ENCODE results near the gene GRSF1. TPM values are rescaled to one million over a fixed set of nuclear protein-coding genes. Genes with fewer than 3 reads are reported as not detected.
"Not testable (repeated sequence)": the region's sequence is repeated elsewhere in the genome, so short reads cannot be mapped to it uniquely, and the experiment has no call there.

Gene GRSF1, protein sequence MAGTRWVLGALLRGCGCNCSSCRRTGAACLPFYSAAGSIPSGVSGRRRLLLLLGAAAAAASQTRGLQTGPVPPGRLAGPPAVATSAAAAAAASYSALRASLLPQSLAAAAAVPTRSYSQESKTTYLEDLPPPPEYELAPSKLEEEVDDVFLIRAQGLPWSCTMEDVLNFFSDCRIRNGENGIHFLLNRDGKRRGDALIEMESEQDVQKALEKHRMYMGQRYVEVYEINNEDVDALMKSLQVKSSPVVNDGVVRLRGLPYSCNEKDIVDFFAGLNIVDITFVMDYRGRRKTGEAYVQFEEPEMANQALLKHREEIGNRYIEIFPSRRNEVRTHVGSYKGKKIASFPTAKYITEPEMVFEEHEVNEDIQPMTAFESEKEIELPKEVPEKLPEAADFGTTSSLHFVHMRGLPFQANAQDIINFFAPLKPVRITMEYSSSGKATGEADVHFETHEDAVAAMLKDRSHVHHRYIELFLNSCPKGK
- 100 to 1,000 TPM in 10 of 12 donors, 10 to 100 TPM in 1, not detected in 1; 91.2 to 209 (median 165) TPM for polyA plus RNA-seq (ENCODE audit: insufficient read length in 12 of 12)
- long read RNA-seq, donor 1, full-length matches to known transcripts, result 10 of 10 reads
- long read RNA-seq, donor 1, partial matches to known transcripts, result 0 of 10 reads
- long read RNA-seq, donor 1, other reads (novel, unspliced or antisense), result 0 of 10 reads
- long read RNA-seq, donor 2, full-length matches to known transcripts, result 45 of 62 reads
- long read RNA-seq, donor 2, partial matches to known transcripts, result 0 of 62 reads
- long read RNA-seq, donor 2, other reads (novel, unspliced or antisense), result 17 of 62 reads
- long read RNA-seq, donor 3, full-length matches to known transcripts, result 20 of 20 reads
- long read RNA-seq, donor 3, partial matches to known transcripts, result 0 of 20 reads
- long read RNA-seq, donor 3, other reads (novel, unspliced or antisense), result 0 of 20 reads
- long read RNA-seq, donor 4, full-length matches to known transcripts, result 23 of 23 reads
- long read RNA-seq, donor 4, partial matches to known transcripts, result 0 of 23 reads
- long read RNA-seq, donor 4, other reads (novel, unspliced or antisense), result 0 of 23 reads
- long read RNA-seq, donor 5, full-length matches to known transcripts, result 30 of 30 reads
- long read RNA-seq, donor 5, partial matches to known transcripts, result 0 of 30 reads
- long read RNA-seq, donor 5, other reads (novel, unspliced or antisense), result 0 of 30 reads
- long read RNA-seq, donor 6, full-length matches to known transcripts, result 21 of 21 reads
- long read RNA-seq, donor 6, partial matches to known transcripts, result 0 of 21 reads
- long read RNA-seq, donor 6, other reads (novel, unspliced or antisense), result 0 of 21 reads
- long read RNA-seq, donor 7, full-length matches to known transcripts, result 21 of 30 reads
- long read RNA-seq, donor 7, partial matches to known transcripts, result 0 of 30 reads
- long read RNA-seq, donor 7, other reads (novel, unspliced or antisense), result 9 of 30 reads
- long read RNA-seq, donor 8, full-length matches to known transcripts, result 55 of 61 reads
- long read RNA-seq, donor 8, partial matches to known transcripts, result 6 of 61 reads
- long read RNA-seq, donor 8, other reads (novel, unspliced or antisense), result 0 of 61 reads
- long read RNA-seq, donor 9, full-length matches to known transcripts, result 13 of 13 reads
- long read RNA-seq, donor 9, partial matches to known transcripts, result 0 of 13 reads
- long read RNA-seq, donor 9, other reads (novel, unspliced or antisense), result 0 of 13 reads
- long read RNA-seq, donor 10, full-length matches to known transcripts, result 33 of 33 reads
- long read RNA-seq, donor 10, partial matches to known transcripts, result 0 of 33 reads
- long read RNA-seq, donor 10, other reads (novel, unspliced or antisense), result 0 of 33 reads
- long read RNA-seq, donor 11, full-length matches to known transcripts, result 53 of 53 reads
- long read RNA-seq, donor 11, partial matches to known transcripts, result 0 of 53 reads
- long read RNA-seq, donor 11, other reads (novel, unspliced or antisense), result 0 of 53 reads

GRCh38 chr4:70839589-70840093 is at the start of gene GRSF1:
Gene GRSF1, minus strand, starts transcription at chr4:70839890. Its CDS starts 63 bp downstream, at chr4:70839827.
- peak; percentile 91 for DNase-seq

DNA sequence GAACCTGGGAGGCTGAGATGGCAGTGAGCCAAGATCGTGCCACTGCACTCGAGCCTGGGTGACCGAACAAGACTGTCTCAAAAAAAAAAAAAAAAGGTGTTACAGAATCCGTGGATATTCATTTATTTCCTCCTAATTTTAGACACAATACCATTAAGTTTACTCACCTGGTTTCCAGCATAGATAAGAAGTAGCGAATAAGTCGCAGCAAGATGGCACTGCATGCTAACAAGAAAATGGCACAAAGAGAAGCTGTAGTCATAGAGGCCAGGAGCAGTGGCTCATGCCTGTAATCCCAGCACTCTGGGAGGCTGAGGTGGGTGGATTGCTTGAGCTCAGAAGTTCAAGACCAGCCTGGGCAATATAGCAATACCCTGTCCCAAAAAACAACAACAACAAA is 45.5 kb upstream of the GRSF1 start:
- no peak for DNase-seq

- DNase-seq, result no peak
Observed at GRCh38 chr4:70880739-70881138, 41.0 kb upstream of the GRSF1 start.

DNA sequence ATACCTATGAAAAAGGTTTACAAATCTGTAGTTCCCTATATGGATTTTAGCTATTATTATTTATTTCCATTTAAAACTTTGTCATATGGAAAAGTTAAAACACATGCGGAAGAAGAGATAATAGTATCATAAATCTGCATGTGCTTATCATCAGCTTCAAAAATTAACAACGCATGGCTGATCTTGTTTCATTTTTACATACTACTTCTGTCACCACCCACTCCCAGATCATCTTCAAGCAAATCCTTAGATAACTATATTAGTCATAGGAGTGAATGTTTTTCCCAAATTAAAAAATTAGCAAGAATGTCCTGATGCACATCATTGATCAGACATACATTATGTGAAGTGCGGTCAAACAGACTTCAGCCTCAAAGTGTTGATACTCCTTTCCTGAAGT is 37.9 kb upstream of the GRSF1 start:
- DNase-seq, result no peak

DNA sequence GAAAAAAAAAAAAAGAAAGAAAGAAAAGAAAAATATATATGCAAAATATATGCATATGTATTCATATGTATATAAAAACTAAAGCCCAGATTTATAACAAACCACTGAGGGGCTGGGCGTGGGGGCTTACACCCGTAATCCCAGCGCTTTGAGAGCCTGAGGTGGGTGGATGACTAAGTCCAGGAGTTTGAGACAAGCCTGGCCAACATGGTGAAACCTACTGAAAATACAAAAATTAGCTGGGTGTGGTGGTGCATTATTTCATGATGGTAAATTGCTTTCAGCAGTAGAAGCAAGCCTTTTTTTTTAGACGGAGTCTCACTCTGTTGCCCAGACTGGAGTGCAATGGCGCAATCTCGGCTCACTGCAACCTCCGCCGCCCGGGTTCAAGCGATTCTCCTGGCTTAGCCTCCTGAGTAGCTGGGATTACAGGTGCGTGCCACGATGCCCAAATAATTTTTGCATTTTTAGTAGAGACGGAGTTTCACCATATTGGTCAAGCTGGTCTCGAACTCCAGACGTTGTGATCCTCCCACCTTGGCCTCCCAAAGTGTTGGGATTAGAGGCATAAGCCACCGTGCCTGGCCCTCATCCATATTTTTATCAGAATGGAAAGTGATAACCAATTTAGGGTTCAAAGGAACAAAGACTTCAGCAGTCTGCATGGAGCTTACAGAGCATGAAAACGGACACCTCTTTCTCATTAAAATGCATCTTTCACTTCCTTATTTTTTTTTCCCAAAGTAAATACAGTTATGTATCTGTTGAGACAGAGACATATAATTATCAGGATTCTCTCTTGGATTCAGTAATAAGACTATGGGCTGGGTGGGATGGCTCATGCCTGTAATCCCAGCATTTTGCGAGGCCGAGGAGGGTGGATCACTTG is 34.8 kb upstream of the GRSF1 start:
- no peak for DNase-seq

DNA sequence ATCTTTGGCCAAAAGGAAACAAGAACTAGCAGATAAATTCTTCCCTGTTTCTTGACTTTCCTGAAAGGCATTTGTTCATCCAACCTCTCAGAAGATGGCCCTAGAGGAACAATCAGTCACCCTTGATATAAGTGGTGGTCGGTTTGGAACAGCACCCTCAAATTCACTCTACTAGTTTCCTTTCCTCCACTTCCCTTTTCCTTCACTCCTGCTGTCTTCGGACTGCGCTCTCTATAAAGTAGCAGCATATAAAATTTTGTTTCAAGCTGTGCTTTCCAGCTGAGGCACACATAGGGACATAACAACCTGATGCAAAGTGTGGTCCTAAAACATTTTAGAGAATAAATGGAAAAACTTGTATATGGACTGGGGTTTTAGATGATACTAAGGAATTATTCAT is 33.5 kb upstream of the GRSF1 start:
- DNase-seq, result no peak

DNA sequence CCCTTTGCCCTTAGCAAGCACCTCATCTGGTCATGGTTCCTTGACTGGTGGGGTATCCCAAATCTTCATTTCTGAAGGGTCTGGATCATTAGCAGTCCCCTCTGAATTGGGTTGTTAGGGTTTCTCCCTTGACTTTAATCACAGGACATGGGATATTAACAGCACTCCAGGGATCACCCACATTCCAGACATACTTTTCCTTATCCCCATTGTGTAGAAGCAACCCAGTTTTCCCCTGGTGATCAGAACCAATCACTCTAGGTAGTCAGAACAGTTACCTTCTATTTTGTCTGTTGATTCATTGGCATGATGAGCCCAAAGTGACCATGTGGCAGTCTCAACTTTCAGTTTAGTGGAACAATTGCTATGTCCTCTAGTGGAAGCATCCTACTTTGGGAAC is 29.1 kb upstream of the GRSF1 start:
- no peak for DNase-seq

DNA sequence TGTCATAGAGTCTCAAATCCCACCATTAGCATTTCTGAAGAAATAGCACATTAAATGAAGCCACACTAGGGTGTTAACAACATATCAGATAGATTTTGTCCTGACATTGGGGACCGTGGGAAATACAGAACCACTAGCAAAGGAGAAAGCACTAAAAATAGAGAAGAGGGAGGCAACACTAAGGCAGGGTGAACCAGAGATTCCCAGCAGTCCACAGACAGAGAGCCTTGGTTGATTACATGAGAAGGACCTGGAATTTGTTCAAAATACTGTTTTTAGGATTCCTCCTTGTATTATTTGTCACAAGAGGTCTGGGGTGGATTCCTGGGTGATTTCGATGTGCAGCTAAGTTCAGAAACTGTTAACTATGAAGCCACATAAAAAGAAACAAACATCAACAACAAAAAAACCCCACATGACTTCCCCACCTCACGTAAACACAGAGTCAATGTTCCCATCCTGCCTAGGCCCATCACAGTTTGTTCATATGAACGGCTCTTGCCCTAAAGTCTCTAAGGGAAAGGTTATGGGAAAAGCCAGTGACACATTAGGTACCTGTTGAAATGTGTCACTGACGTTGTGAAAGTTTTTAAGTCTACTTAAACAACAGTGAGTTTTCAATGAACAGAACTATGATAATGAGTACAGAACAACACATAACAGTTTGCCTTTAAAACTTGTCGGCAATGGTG is 23.6 kb upstream of the GRSF1 start:
- DNase-seq, result no peak

GRCh38 chr4:70859066-70859465 is 19.4 kb upstream of the GRSF1 start:
- no peak for DNase-seq

GRCh38 chr4:70858454-70858853 is 18.8 kb upstream of the GRSF1 start:
- DNase-seq, result no peak

- DNase-seq, result no peak
Observed at GRCh38 chr4:70855464-70855863, 15.8 kb upstream of the GRSF1 start.

DNA sequence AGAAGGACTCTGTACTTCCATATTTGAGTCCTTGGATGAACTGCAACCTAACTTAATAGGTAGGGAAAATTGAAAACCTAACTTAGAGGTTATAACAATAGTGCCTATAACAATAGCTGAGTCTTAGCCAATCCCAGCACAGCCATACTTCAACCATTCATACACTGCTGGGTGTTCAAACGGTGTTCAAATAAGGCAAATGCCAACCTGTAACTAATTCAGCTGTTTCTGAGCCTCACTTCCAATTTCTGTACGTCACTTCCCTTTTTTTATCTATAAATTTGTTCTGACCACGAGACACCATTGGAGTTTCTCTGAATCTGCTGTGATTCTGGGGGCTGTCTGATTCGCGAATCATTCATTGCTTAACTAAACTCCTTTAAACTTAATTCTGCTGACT is 9.6 kb upstream of the GRSF1 start:
- DNase-seq, result no peak

DNA sequence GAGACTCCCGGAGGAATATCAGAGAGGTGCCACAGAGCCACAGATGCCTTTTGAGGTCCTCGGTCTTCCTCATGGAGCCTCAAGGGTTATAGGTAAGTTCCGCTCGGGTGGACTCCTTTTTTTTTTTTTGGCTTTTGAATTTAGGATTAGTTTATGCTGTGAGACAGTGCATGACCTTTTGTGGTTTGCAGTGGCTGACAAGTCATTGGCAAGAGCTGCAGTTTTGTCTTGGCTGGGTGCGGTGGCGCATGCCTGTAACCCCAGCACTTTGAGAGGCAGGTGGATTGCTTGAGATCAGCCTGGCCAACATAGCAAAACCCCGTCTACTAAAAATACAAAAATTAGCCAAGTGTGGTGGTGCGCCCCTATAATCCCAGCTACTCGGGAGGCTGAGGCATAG is 4.5 kb upstream of the GRSF1 start:
- DNase-seq, result no peak

GRCh38 chr4:70842761-70843435 is 3.2 kb upstream of the GRSF1 start:
- DNase-seq, result no peak

DNA sequence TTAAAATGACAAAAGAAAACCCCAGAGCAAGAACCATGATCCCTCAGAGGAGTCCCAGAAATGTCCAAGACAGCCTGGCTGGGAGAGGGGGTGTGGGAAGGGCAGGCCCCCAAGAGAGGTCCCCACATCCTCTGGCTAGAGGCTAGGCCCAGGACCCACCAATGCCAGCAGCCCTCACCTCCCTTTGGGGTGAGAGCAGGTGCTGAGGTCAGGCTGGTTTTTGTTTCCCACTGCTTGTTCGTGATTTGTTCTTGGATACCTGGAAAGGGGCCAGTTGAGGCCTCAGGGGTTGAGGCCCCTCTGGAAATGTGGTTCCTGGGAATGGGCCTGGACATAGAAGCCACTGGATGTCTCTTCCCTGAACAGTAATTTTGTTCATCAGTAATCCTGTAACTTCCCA is 2.3 kb upstream of the GRSF1 start:
- no peak for DNase-seq

- no peak for DNase-seq
Observed at GRCh38 chr4:70841211-70841610, 1.5 kb upstream of the GRSF1 start.

DNA sequence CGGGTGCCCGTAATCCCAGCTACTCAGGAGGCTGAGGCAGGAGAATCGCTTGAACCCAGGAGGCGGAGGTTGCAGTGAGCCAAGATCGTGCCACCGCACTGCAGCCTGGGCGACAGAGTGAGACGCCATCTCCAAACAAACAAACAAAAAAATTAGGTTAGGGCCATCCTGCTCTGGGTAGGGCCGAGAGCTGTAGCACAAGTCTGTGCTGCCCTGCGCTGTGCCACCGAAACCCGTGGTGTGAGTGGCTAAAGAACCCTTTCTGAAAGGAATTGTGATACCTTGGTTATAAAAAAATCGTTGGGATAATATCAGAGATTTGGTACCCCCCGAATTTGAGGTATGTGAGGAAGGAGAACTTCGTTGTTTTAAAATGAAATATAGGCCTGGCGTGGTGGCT is 941 bp upstream of the GRSF1 start:
- DNase-seq, result not testable (repeated sequence)

DNA sequence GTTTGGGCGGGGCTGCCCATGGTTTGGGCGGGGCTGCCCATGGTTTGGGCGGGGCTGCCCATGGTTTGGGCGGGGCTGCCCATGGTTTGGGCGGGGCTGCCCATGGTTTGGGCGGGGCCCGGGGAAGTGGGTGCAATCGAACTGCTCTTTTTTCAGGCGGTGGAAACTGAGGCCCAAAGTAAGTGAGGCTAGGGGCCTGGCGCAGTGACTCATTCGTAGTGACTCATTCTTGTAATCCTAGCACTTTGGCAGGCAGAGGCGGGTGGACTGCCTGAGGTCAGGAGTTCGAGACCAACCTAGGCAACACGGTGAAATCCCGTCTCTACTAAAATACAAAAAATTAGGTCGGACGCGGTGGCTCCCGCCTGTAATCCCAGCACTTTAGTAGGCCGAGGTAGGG is 447 bp upstream of the GRSF1 start:
- DNase-seq, result peak; percentile 15
